HL-60 (cell line): ENCODE results near the gene LAMA2.

ENCODE experiments used
- DNase-seq, 2 experiments: peaks; one replicate each; pipeline ENCODE4 v3.0.0-alpha.2; 2010 to 2020; ENCODE audit warnings: low read depth in 1 of 2, low spot score in 1 of 2
- H3K27ac ChIP-seq: fragments of 250-450 bp; sonication (Bioruptor Pico); replicated peaks from 2 replicates; pipeline ENCODE4 v1.5.1; 2020; ENCODE audit warnings: mild to moderate bottlenecking, moderate library complexity
- H3K27me3 ChIP-seq: fragments of 250-450 bp; sonication (Bioruptor Pico); 2 replicates; pipeline ENCODE4 v1.5.1; 2021; ENCODE audit warnings: mild to moderate bottlenecking, moderate library complexity; ENCODE audit not compliant: insufficient read depth, poor library complexity, severe bottlenecking
- H3K4me3 ChIP-seq: replicated peaks from 2 replicates; pipeline ENCODE4 v1.5.1; 2011; ENCODE audit warnings: mild to moderate bottlenecking, control low read depth, low read length; ENCODE audit not compliant: insufficient read depth
- CTCF ChIP-seq: IDR thresholded peaks from one replicate; pipeline ENCODE4 v1.5.1; 2011; ENCODE audit warnings: low read length, control low read depth, inconsistent platforms; ENCODE audit not compliant: insufficient read depth
- GABPA ChIP-seq: IDR thresholded peaks from 2 replicates; pipeline ENCODE4 v1.6.1; 2012; ENCODE audit warnings: low read depth
- POLR2AphosphoS5 ChIP-seq: IDR thresholded peaks from 2 replicates; pipeline ENCODE4 v1.6.1; 2012; ENCODE audit warnings: low read depth
- REST ChIP-seq: IDR thresholded peaks from 2 replicates; pipeline ENCODE4 v1.6.1; 2012; ENCODE audit warnings: low read depth; ENCODE audit not compliant: insufficient replicate concordance
- SPI1 ChIP-seq: IDR thresholded peaks from 2 replicates; pipeline ENCODE4 v1.6.1; 2012; ENCODE audit warnings: low read depth, mild to moderate bottlenecking, borderline replicate concordance

LAMA2 gene

GRCh38 chr6:129552413-129552812 lies 669.5 kb downstream of the LAMA2 start:
- TF ChIP-seq SPI1 (no peak), CTCF (no peak), REST (no peak), POLR2AphosphoS5 (no peak)
- H3K27ac ChIP-seq = no peak overlapping the region
- H3K4me3 ChIP-seq = no peak overlapping the region
- no peak for DNase-seq
- peaks cover 5% of the 10 kb centered on the region for H3K27me3 ChIP-seq

GRCh38 chr6:129555206-129555832 lies 672.4 kb downstream of the LAMA2 start:
- H3K27me3 ChIP-seq = peaks cover 5% of the 10 kb centered on the region
- H3K4me3 ChIP-seq = no peak overlapping the region
- H3K27ac ChIP-seq = no peak overlapping the region
- TF ChIP-seq REST (no peak), GABPA (no peak), CTCF (no peak)
- DNase-seq = no peak

GRCh38 chr6:129558248-129558647 lies 675.3 kb downstream of the LAMA2 start:
- H3K27me3 ChIP-seq = peaks cover 3% of the 10 kb centered on the region
- H3K27ac ChIP-seq = no peak overlapping the region
- no peak for TF ChIP-seq POLR2AphosphoS5
- no peak for TF ChIP-seq CTCF
- no peak for TF ChIP-seq SPI1
- H3K4me3 ChIP-seq = no peak overlapping the region
- DNase-seq = no peak

- DNase-seq = no peak
- Histone ChIP-seq H3K27me3 (no peaks in the 10 kb centered on the region), H3K27ac (no peak overlapping the region), H3K4me3 (no peak overlapping the region)
- TF ChIP-seq CTCF (no peak), SPI1 (no peak), REST (no peak), GABPA (no peak), POLR2AphosphoS5 (no peak)
Measured at GRCh38 chr6:129565366-129565765, 682.4 kb downstream of the LAMA2 start.
